ENCODE results near the gene SART3.

Gene SART3

DNA sequence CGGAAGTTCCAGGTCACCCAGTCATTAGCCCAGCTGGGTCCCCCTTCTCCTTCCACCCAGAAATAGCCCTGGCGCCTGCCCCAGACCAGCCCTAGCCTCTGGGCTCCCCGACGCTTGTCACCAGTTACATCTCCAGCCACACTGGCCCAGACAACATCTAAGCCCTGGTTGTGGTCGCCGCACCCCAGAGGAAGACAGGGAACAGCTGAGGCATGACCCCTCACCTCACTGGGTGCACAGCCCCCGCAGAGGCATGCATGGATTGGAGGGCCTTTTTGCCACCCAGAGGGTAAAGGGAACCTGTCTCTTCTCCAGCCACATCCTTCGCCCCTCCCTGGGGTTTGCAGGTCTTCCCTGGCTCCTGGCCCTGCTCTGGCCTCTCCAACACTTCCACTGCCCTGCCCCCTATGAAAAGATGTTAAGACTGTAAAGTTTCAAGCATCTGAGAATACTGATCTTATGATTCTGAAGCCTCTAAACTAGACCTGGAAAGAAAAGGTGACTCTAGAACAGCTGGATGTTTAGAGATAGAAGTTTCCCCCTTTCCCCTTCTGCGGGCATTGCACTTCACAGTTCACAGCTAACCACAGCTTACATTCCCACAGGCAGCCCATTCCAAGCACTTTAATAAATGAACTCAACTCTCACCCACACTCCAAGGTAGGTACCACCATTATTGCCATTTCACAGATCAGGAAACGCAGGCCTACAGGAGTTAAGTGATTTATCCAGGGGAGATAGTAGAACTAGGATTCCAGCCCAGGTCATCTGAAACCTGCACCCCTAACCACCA lies 22.2 kb upstream of the SART3 start:
- DNase-seq (ENCODE audit: low read depth) = no peak
- H3K4me3 ChIP-seq (ENCODE audit: low read length) = no peak overlapping the region
- TF ChIP-seq, protein P1, sequence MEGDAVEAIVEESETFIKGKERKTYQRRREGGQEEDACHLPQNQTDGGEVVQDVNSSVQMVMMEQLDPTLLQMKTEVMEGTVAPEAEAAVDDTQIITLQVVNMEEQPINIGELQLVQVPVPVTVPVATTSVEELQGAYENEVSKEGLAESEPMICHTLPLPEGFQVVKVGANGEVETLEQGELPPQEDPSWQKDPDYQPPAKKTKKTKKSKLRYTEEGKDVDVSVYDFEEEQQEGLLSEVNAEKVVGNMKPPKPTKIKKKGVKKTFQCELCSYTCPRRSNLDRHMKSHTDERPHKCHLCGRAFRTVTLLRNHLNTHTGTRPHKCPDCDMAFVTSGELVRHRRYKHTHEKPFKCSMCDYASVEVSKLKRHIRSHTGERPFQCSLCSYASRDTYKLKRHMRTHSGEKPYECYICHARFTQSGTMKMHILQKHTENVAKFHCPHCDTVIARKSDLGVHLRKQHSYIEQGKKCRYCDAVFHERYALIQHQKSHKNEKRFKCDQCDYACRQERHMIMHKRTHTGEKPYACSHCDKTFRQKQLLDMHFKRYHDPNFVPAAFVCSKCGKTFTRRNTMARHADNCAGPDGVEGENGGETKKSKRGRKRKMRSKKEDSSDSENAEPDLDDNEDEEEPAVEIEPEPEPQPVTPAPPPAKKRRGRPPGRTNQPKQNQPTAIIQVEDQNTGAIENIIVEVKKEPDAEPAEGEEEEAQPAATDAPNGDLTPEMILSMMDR (conservative IDR thresholded peaks at IDR 0.05; ENCODE audit: low read length) = no peak

DNA sequence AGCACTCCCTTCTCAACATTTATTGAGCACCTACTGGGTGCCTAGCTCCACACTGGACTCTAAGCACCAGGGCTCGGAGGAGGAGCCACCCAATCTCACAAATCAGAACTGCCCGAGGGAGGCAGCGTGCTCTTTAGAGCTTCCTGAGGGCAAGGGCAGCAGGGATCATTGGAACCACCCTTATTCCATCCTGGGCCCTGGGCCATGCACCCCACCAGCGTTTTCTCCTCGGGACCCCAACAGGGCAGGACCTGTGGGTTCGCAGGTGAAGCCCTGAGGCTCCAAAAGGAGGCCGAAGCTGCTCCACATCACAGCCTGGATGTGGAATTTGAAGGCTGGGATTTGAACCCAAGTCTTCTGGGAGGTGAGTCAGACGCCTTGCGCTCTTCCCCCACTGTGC lies 21.5 kb upstream of the SART3 start:
- no peak for DNase-seq (ENCODE audit: low read depth)
- TF ChIP-seq, protein P1 (conservative IDR thresholded peaks at IDR 0.05; ENCODE audit: low read length) = no peak

DNA sequence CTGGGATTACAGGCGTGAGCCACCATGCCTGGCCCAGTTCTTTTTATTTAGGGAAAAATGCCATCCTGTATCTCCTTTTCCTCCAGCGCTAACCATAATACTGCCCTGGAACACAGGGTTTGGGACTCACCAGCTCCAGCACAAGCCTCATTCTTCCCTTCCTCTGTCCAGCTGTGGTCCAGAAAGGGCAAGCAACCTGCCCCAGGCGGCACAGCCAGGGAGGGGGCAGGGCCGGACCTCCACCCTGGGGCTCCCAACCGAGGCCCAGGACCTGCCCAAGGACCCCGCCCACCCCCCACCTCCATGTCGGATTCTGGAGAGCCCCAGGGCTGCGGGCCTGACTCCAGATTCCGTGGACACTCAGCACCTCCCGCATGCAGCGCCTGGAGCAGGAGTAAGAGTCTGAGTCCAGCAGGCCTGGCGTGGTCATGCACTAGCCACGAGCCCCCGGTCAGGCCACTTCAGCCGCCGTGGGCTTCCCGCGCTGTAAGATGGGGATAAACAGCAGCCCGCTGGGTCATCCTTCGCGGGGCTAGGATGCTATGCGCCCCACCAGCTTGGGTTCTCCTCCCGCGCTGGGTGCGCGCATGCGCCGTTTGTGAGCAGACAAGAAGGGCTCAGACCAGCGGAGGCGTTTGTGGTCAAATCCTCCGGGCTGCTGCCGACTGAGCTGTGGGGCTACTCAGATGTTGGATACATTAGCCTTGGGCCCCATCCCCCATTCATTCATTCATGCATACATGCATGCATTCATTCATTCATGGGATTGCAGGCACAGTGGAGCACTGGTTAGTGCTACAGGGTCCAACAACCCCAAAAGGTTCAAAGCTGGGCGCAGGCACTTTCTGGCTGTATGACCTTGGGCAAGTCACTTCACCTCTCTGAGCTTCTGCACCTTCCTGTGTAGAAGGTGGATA lies 20.6 kb upstream of the SART3 start:
- TF ChIP-seq, protein P1 (conservative IDR thresholded peaks at IDR 0.05; ENCODE audit: low read length) = no peak
- no peak for DNase-seq (ENCODE audit: low read depth)
- H3K4me3 ChIP-seq (ENCODE audit: low read length) = no peak overlapping the region

More for the DNA sequence above, 21.5 kb upstream of the SART3 start:
- no peak overlapping the region for H3K4me3 ChIP-seq (ENCODE audit: low read length)

DNA sequence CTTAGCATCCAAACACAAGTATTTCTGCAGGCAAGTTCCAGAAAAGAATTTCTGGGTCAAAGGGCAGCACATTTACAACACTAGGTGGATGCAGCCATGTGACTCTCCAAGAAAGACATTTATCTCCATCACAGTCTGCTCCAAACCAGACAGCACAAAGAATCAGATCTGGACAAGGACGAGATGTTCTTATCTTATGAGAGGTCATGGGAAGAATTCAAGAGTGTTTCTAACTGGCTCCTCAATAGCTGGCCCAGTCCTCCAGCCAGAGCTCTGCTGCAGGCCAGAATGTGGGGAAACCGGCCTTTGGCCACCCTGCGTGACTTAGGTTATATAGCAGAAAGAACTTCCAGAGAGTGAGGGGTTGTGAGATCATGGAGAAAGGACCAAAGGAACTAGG lies 19.6 kb upstream of the SART3 start:
- no peak for DNase-seq (ENCODE audit: low read depth)
- TF ChIP-seq, protein P1 (conservative IDR thresholded peaks at IDR 0.05; ENCODE audit: low read length) = no peak
- no peak overlapping the region for H3K4me3 ChIP-seq (ENCODE audit: low read length)

DNA sequence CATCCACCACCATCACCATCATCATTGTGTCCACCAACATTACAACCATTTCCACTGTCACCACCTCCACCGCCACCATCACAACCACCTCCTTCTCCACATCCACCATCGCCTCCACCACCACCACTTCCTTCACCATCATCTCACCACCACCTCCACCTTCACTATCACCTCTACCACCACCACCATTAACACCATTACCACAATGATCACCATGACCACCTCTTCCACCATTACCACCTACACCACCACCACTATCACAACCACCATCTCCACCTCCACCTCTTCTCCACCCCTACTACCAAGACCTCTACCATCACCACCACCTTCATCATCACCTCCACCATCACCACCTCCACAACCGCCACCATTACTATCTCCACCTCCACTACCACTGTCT lies 17.8 kb upstream of the SART3 start:
- TF ChIP-seq, protein P1 (conservative IDR thresholded peaks at IDR 0.05; ENCODE audit: low read length) = no peak
- no peak overlapping the region for H3K4me3 ChIP-seq (ENCODE audit: low read length)
- DNase-seq (ENCODE audit: low read depth) = no peak

DNA sequence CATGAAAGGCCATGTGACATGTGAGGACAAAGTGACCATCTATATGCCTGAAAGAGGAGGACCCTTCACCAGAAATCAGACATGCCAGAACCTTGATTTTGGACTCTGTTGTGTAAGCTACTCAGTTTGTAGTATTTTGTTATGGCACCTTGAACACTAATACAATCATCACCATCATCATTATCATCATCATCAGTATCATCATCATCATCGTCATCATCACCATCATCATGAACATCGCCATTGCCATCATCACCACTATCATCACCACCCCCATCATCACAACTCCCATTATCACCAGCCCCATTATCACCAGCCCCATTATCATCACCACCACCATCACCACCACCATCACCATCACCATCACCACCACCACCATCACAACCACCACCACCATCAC lies 17.3 kb upstream of the SART3 start:
- TF ChIP-seq, protein P1 (conservative IDR thresholded peaks at IDR 0.05; ENCODE audit: low read length) = no peak
- no peak overlapping the region for H3K4me3 ChIP-seq (ENCODE audit: low read length)
- DNase-seq (ENCODE audit: low read depth) = no peak

Data from AG10803 (cell line).